Subcutaneous adipose tissue (tissue), 4 donors: Measurements from ENCODE around the gene KRTAP13-2. TPM values are rescaled to one million over a fixed set of nuclear protein-coding genes. Genes with fewer than 3 reads are reported as not detected.

ENCODE experiments used
- CTCF ChIP-seq: fragments of 450-650 bp; IDR thresholded peaks from one replicate; pipeline ENCODE4 v1.5.1; 2016; ENCODE audit warnings: low read depth, mild to moderate bottlenecking, control low read depth, antibody characterized with exemption, moderate library complexity
- total RNA-seq, 4 donors: library from RNA; depleted of rRNA; stranded (reverse); fragments of >200 nt; gene quantifications; one replicate each; pipeline ENCODE4 v1.1.0, GENCODE V29; 2016

KRTAP13-2 gene
- not detected for total RNA-seq

- no peak for TF ChIP-seq CTCF
Measured at GRCh38 chr21:30372139-30372770, at the start of gene KRTAP13-2. Gene KRTAP13-2 (minus strand): TSS chr21:30372271. CDS start chr21:30372213, 58 bp downstream.

- TF ChIP-seq CTCF: no peak
Measured at GRCh38 chr21:30415993-30416392, 43.9 kb upstream of the KRTAP13-2 start.

GRCh38 chr21:30408782-30409494 is 36.9 kb upstream of the KRTAP13-2 start:
- no peak for TF ChIP-seq CTCF

- no peak for TF ChIP-seq CTCF
Measured at GRCh38 chr21:30395731-30396130, 23.7 kb upstream of the KRTAP13-2 start, which contains the start of gene KRTAP13-1. Gene KRTAP13-1 (plus strand): TSS chr21:30396031. CDS start chr21:30396087, 56 bp downstream.

- no peak for TF ChIP-seq CTCF
Measured at GRCh38 chr21:30391492-30392025, 19.5 kb upstream of the KRTAP13-2 start.

- no peak for TF ChIP-seq CTCF
Measured at GRCh38 chr21:30382201-30382600, 10.1 kb upstream of the KRTAP13-2 start.

- TF ChIP-seq CTCF: no peak
Measured at GRCh38 chr21:30355906-30356305, 16.2 kb downstream of the KRTAP13-2 start.
